ENCODE results near the gene AFF3. TPM values are rescaled to one million over a fixed set of nuclear protein-coding genes. Genes with fewer than 3 reads are reported as not detected.
"Not testable (repeated sequence)": the region's sequence is repeated elsewhere in the genome, so short reads cannot be mapped to it uniquely, and the experiment has no call there.

AFF3 gene
- polyA plus RNA-seq, 3 donors from 2014 or later, result 1.4 to 7.4 (median 3.8) TPM

GRCh38 chr2:99933894-99934650 is 208.3 kb downstream of the AFF3 start:
- Mint-ChIP-seq H3K27me3 (ENCODE audit: low read depth in 3 of 3) (peaks cover 3 to 7% (median 5%) of the 10 kb centered on the region in 3 donors), H3K36me3 (no peaks in the 10 kb centered on the region), H3K4me3 (no peak overlapping the region), H3K27ac (no peak overlapping the region), H3K9me3 (peaks cover 0 to 4% (median 0%) of the 10 kb centered on the region in 6 donors), H3K4me1 (no peaks in the 10 kb centered on the region)
- DNase-seq, result no peak

- not testable (repeated sequence) for H3K36me3 Mint-ChIP-seq; H3K4me3 Mint-ChIP-seq; H3K27me3 Mint-ChIP-seq (ENCODE audit: low read depth in 3 of 3); DNase-seq; H3K4me1 Mint-ChIP-seq; H3K9me3 Mint-ChIP-seq; H3K27ac Mint-ChIP-seq
Measured at GRCh38 chr2:99933491-99933890, 208.9 kb downstream of the AFF3 start.

GRCh38 chr2:99928470-99929053 is 213.8 kb downstream of the AFF3 start:
- Mint-ChIP-seq H3K4me1 (peaks cover 4 to 12% of the 10 kb centered on the region in 2 donors), H3K36me3 (no peaks in the 10 kb centered on the region), H3K4me3 (no peak overlapping the region), H3K27me3 (ENCODE audit: low read depth in 3 of 3) (peaks cover 0 to 9% (median 2%) of the 10 kb centered on the region in 3 donors), H3K9me3 (no peaks in the 10 kb centered on the region), H3K27ac (no peak overlapping the region)
- peak; percentile 13 to 34 (median 19) for DNase-seq

GRCh38 chr2:99927690-99928207 is 214.6 kb downstream of the AFF3 start:
- not testable (repeated sequence) for H3K9me3 Mint-ChIP-seq; H3K27ac Mint-ChIP-seq; H3K4me3 Mint-ChIP-seq; DNase-seq; H3K36me3 Mint-ChIP-seq; H3K27me3 Mint-ChIP-seq (ENCODE audit: low read depth in 3 of 3)
- H3K4me1 Mint-ChIP-seq, result peaks cover 4 to 12% of the 10 kb centered on the region in 2 donors

- no peak overlapping the region for H3K27ac Mint-ChIP-seq
- H3K36me3 Mint-ChIP-seq, result no peaks in the 10 kb centered on the region
- H3K27me3 Mint-ChIP-seq (ENCODE audit: low read depth in 3 of 3), result peaks cover 2 to 9% (median 4%) of the 10 kb centered on the region in 3 donors
- peaks cover 4 to 12% of the 10 kb centered on the region in 2 donors for H3K4me1 Mint-ChIP-seq
- no peak overlapping the region for H3K4me3 Mint-ChIP-seq
- H3K9me3 Mint-ChIP-seq, result no peaks in the 10 kb centered on the region
- no peak for DNase-seq
Measured at GRCh38 chr2:99926986-99927385, 215.4 kb downstream of the AFF3 start.

- Mint-ChIP-seq H3K27ac (no peak overlapping the region), H3K36me3 (no peaks in the 10 kb centered on the region), H3K4me1 (peaks cover 4 to 12% of the 10 kb centered on the region in 2 donors), H3K27me3 (ENCODE audit: low read depth in 3 of 3) (peaks cover 2 to 8% (median 4%) of the 10 kb centered on the region in 3 donors), H3K9me3 (no peaks in the 10 kb centered on the region), H3K4me3 (no peak overlapping the region)
- no peak for DNase-seq
Measured at GRCh38 chr2:99925960-99926359, 216.4 kb downstream of the AFF3 start.

- no peak overlapping the region for H3K27ac Mint-ChIP-seq
- no peaks in the 10 kb centered on the region for H3K4me1 Mint-ChIP-seq
- no peaks in the 10 kb centered on the region for H3K9me3 Mint-ChIP-seq
- H3K27me3 Mint-ChIP-seq (ENCODE audit: low read depth in 3 of 3), result peaks cover 4 to 5% (median 4%) of the 10 kb centered on the region in 3 donors
- no peak overlapping the region for H3K4me3 Mint-ChIP-seq
- H3K36me3 Mint-ChIP-seq, result no peaks in the 10 kb centered on the region
- DNase-seq, result no peak
Measured at GRCh38 chr2:99922664-99923063, 219.7 kb downstream of the AFF3 start.

- no peak overlapping the region for H3K4me3 Mint-ChIP-seq
Measured at GRCh38 chr2:99921903-99922302, 220.5 kb downstream of the AFF3 start.

GRCh38 chr2:99918389-99918788 is 224.0 kb downstream of the AFF3 start:
- DNase-seq, result no peak
- Mint-ChIP-seq H3K4me1 (no peaks in the 10 kb centered on the region), H3K36me3 (no peaks in the 10 kb centered on the region), H3K9me3 (no peaks in the 10 kb centered on the region), H3K4me3 (no peak overlapping the region), H3K27ac (no peak overlapping the region), H3K27me3 (ENCODE audit: low read depth in 3 of 3) (peaks cover 0 to 9% (median 4%) of the 10 kb centered on the region in 3 donors)

More at GRCh38 chr2:99921903-99922302, 220.5 kb downstream of the AFF3 start:
- H3K27ac Mint-ChIP-seq, result no peak overlapping the region
- no peaks in the 10 kb centered on the region for H3K36me3 Mint-ChIP-seq
- DNase-seq, result no peak
- H3K9me3 Mint-ChIP-seq, result no peaks in the 10 kb centered on the region
- H3K27me3 Mint-ChIP-seq (ENCODE audit: low read depth in 3 of 3), result peaks cover 2 to 4% (median 4%) of the 10 kb centered on the region in 3 donors
- no peaks in the 10 kb centered on the region for H3K4me1 Mint-ChIP-seq

- H3K27me3 Mint-ChIP-seq (ENCODE audit: low read depth in 3 of 3), result peaks cover 0 to 7% (median 0%) of the 10 kb centered on the region in 3 donors
- no peak for DNase-seq
- no peak overlapping the region for H3K27ac Mint-ChIP-seq
- no peaks in the 10 kb centered on the region for H3K36me3 Mint-ChIP-seq
- H3K4me3 Mint-ChIP-seq, result no peak overlapping the region
- no peaks in the 10 kb centered on the region for H3K4me1 Mint-ChIP-seq
- no peaks in the 10 kb centered on the region for H3K9me3 Mint-ChIP-seq
Measured at GRCh38 chr2:99915108-99915675, 227.2 kb downstream of the AFF3 start.

- no peaks in the 10 kb centered on the region for H3K36me3 Mint-ChIP-seq
- H3K27ac Mint-ChIP-seq, result no peak overlapping the region
- no peak overlapping the region for H3K4me3 Mint-ChIP-seq
Measured at GRCh38 chr2:99911736-99912135, 230.7 kb downstream of the AFF3 start.

GRCh38 chr2:99910902-99911301 is 231.5 kb downstream of the AFF3 start:
- Mint-ChIP-seq H3K9me3 (peaks cover 0 to 3% (median 0%) of the 10 kb centered on the region in 6 donors), H3K36me3 (no peaks in the 10 kb centered on the region), H3K4me3 (no peak overlapping the region), H3K27me3 (ENCODE audit: low read depth in 3 of 3) (peaks cover 0 to 2% (median 0%) of the 10 kb centered on the region in 3 donors), H3K4me1 (no peaks in the 10 kb centered on the region), H3K27ac (no peak overlapping the region)
- DNase-seq, result no peak

More at GRCh38 chr2:99911736-99912135, 230.7 kb downstream of the AFF3 start:
- no peak for DNase-seq
- Mint-ChIP-seq H3K4me1 (no peaks in the 10 kb centered on the region), H3K27me3 (ENCODE audit: low read depth in 3 of 3) (peaks cover 0 to 6% (median 0%) of the 10 kb centered on the region in 3 donors), H3K9me3 (no peaks in the 10 kb centered on the region)

GRCh38 chr2:99905636-99906035 is 236.8 kb downstream of the AFF3 start:
- Mint-ChIP-seq H3K27me3 (ENCODE audit: low read depth in 3 of 3) (peaks cover 0 to 5% (median 0%) of the 10 kb centered on the region in 3 donors), H3K27ac (no peak overlapping the region), H3K36me3 (no peaks in the 10 kb centered on the region), H3K4me1 (no peaks in the 10 kb centered on the region), H3K9me3 (peaks cover 0 to 3% (median 0%) of the 10 kb centered on the region in 6 donors), H3K4me3 (no peak overlapping the region)
- DNase-seq, result no peak

- H3K36me3 Mint-ChIP-seq, result no peaks in the 10 kb centered on the region
- DNase-seq, result no peak
- H3K27ac Mint-ChIP-seq, result no peak overlapping the region
- H3K4me1 Mint-ChIP-seq, result no peaks in the 10 kb centered on the region
- no peak overlapping the region for H3K4me3 Mint-ChIP-seq
- peaks cover 0 to 3% (median 0%) of the 10 kb centered on the region in 6 donors for H3K9me3 Mint-ChIP-seq
- H3K27me3 Mint-ChIP-seq (ENCODE audit: low read depth in 3 of 3), result peaks cover 0 to 5% (median 0%) of the 10 kb centered on the region in 3 donors
Measured at GRCh38 chr2:99905025-99905424, 237.4 kb downstream of the AFF3 start.
